CD4-positive, alpha-beta T cell (primary cell): ENCODE data around the gene ASB3. TPM values are rescaled to one million over a fixed set of nuclear protein-coding genes. Genes with fewer than 3 reads are reported as not detected.
"Not testable (repeated sequence)": the region's sequence is repeated elsewhere in the genome, so short reads cannot be mapped to it uniquely, and the experiment has no call there.

Source experiments
- ATAC-seq: fragments of 200-7000 bp; cut with Tn5 transposase; one replicate; pipeline ENCODE4 v1.10.0; 2022; ENCODE audit warnings: mild to moderate bottlenecking; ENCODE audit not compliant: poor library complexity
- CTCF ChIA-PET: fragments of 350-600 bp; sonication (Branson Sonifier 250); formaldehyde crosslinking; loops from one replicate; lab custom pipeline; 2021; ENCODE audit warnings: antibody characterized with exemption, inconsistent platforms; lab: Charles Lee
- POLR2A ChIA-PET: fragments of 350-600 bp; sonication (Branson Sonifier 250); formaldehyde crosslinking; loops from one replicate; lab custom pipeline; 2021; ENCODE audit warnings: antibody characterized with exemption, inconsistent platforms; lab: Charles Lee
- DNase-seq, 14 experiments: peaks; one replicate each; pipeline ENCODE4 v3.0.0-alpha.2; 2013 to 2020; ENCODE audit warnings: mixed read lengths in 2 of 14
- H3K27ac ChIP-seq, 2 donors: one replicate each; pipeline versions ENCODE4 v1.5.1 to v1.7.0; 2013; ENCODE audit warnings: low read length in 2 of 2, low read depth in 1 of 2, mild to moderate bottlenecking in 1 of 2
- H3K27me3 ChIP-seq, 2 experiments: 1 replicate in 1 of 2; 2 replicates in 1 of 2; pipeline versions ENCODE4 v1.6.1 to v1.7.0; 2013; ENCODE audit warnings: low read length in 2 of 2, control low read depth in 1 of 2, mild to moderate bottlenecking in 1 of 2, moderate library complexity in 1 of 2; ENCODE audit not compliant: insufficient read depth in 2 of 2, control insufficient read depth in 1 of 2
- H3K36me3 ChIP-seq: one replicate; pipeline ENCODE4 v1.6.1; 2013; ENCODE audit warnings: low read length, control low read depth; ENCODE audit not compliant: insufficient read depth
- H3K4me1 ChIP-seq: one replicate; pipeline ENCODE4 v1.6.1; 2013; ENCODE audit warnings: low read length, control low read depth; ENCODE audit not compliant: insufficient read depth
- H3K4me3 ChIP-seq: one replicate; pipeline ENCODE4 v1.5.1; 2013; ENCODE audit warnings: mild to moderate bottlenecking, low read length, moderate library complexity
- H3K9me3 ChIP-seq, 2 experiments: 1 replicate in 1 of 2; 2 replicates in 1 of 2; pipeline versions ENCODE4 v1.6.1 to v1.7.0; 2013; ENCODE audit warnings: low read length in 2 of 2, mild to moderate bottlenecking in 2 of 2, control low read depth in 1 of 2, moderate library complexity in 1 of 2; ENCODE audit not compliant: control insufficient read depth in 1 of 2, insufficient read depth in 1 of 2
- H3K27ac Mint-ChIP-seq: one replicate; pipeline ENCODE4 v1.8.0; 2020; ENCODE audit warnings: mixed read lengths
- H3K27me3 Mint-ChIP-seq: one replicate; pipeline ENCODE4 v1.8.0; 2021; ENCODE audit warnings: mixed read lengths
- H3K36me3 Mint-ChIP-seq: one replicate; pipeline ENCODE4 v1.8.0; 2021; ENCODE audit warnings: low read depth, mixed read lengths
- H3K4me1 Mint-ChIP-seq: one replicate; pipeline ENCODE4 v1.8.0; 2021; ENCODE audit warnings: low read depth, mixed read lengths
- H3K4me3 Mint-ChIP-seq: one replicate; pipeline ENCODE4 v1.8.0; 2020; ENCODE audit warnings: mild to moderate bottlenecking, mixed read lengths
- H3K9me3 Mint-ChIP-seq: one replicate; pipeline ENCODE4 v1.8.0; 2020; ENCODE audit warnings: mixed read lengths
- intact Hi-C, 2 experiments: fragments of 100-400 bp; cut with DNase I in 1 of 2; cut with micrococcal nuclease in 1 of 2; formaldehyde crosslinking; loops; one replicate each; pipeline versions ENCODE4 v1.15.1 to v1.9.0; 2023 to 2025; cut with DNase I, micrococcal nuclease
- total RNA-seq, 174 experiments: library from RNA in 2 of 174; stranded (reverse) in 2 of 174; gene quantifications; one replicate each; pipeline ENCODE4 v1.2.3 and lab custom pipeline; 2021 to 2026
- TF ChIP-seq, protein P1 (sequence below): fragments of 200-600 bp; IDR thresholded peaks from one replicate; pipeline ENCODE4 v1.8.0; 2022; ENCODE audit warnings: antibody characterized with exemption, mild to moderate bottlenecking

The ASB3 gene
- total RNA-seq, 2 experiments from 2014 or later = 31.0 to 34.3 TPM

- peaks cover 3% of the 10 kb centered on the region for H3K36me3 ChIP-seq
- ChIA-PET POLR2A (no interaction called here), CTCF (no interaction called here)
- Mint-ChIP-seq H3K4me3 (no peak overlapping the region), H3K27me3 (no peaks in the 10 kb centered on the region), H3K4me1 (no peaks in the 10 kb centered on the region), H3K27ac (no peak overlapping the region), H3K9me3 (peaks cover 4% of the 10 kb centered on the region), H3K36me3 (peaks cover 10% of the 10 kb centered on the region)
- TF ChIP-seq, protein P1, sequence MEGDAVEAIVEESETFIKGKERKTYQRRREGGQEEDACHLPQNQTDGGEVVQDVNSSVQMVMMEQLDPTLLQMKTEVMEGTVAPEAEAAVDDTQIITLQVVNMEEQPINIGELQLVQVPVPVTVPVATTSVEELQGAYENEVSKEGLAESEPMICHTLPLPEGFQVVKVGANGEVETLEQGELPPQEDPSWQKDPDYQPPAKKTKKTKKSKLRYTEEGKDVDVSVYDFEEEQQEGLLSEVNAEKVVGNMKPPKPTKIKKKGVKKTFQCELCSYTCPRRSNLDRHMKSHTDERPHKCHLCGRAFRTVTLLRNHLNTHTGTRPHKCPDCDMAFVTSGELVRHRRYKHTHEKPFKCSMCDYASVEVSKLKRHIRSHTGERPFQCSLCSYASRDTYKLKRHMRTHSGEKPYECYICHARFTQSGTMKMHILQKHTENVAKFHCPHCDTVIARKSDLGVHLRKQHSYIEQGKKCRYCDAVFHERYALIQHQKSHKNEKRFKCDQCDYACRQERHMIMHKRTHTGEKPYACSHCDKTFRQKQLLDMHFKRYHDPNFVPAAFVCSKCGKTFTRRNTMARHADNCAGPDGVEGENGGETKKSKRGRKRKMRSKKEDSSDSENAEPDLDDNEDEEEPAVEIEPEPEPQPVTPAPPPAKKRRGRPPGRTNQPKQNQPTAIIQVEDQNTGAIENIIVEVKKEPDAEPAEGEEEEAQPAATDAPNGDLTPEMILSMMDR = no peak
- no peaks in the 10 kb centered on the region for H3K4me1 ChIP-seq
- H3K4me3 ChIP-seq = no peak overlapping the region
- DNase-seq (no peak), ATAC-seq (no peak)
- H3K27me3 ChIP-seq = no peaks in the 10 kb centered on the region
- H3K27ac ChIP-seq = no peak overlapping the region
- peaks cover 0 to 4% of the 10 kb centered on the region in 2 experiments for H3K9me3 ChIP-seq
- intact Hi-C loops = no loop called here
Measured at GRCh38 chr2:53826030-53826410, 39.3 kb upstream of the ASB3 start.

GRCh38 chr2:53823639-53824038 is 36.9 kb upstream of the ASB3 start:
- POLR2A ChIA-PET, H3K36me3 ChIP-seq, H3K27me3 ChIP-seq, H3K4me1 ChIP-seq, H3K4me3 Mint-ChIP-seq, H3K4me3 ChIP-seq, ATAC-seq, H3K27me3 Mint-ChIP-seq, H3K4me1 Mint-ChIP-seq, H3K27ac Mint-ChIP-seq, H3K9me3 Mint-ChIP-seq, intact Hi-C loops, H3K9me3 ChIP-seq, H3K27ac ChIP-seq: not testable (repeated sequence)
- peaks cover 16% of the 10 kb centered on the region for H3K36me3 Mint-ChIP-seq
- peak in 3 of 14 experiments; percentile 2 to 4 (median 3) for DNase-seq
- CTCF ChIA-PET = interaction anchor here (1.2 kb wide), 1 partner anchor 10 kb away, joined by 3 read pairs; no protein-coding TSS in a partner anchor

GRCh38 chr2:53821810-53822209 is 35.1 kb upstream of the ASB3 start:
- ATAC-seq (no peak), DNase-seq (no peak)
- Mint-ChIP-seq H3K4me1 (no peaks in the 10 kb centered on the region), H3K9me3 (no peaks in the 10 kb centered on the region), H3K4me3 (no peak overlapping the region), H3K36me3 (peaks cover 31% of the 10 kb centered on the region), H3K27me3 (no peaks in the 10 kb centered on the region), H3K27ac (no peak overlapping the region)
- no peaks in the 10 kb centered on the region for H3K4me1 ChIP-seq
- TF ChIP-seq, protein P1 = no peak
- ChIA-PET POLR2A (no interaction called here), CTCF (no interaction called here)
- H3K27ac ChIP-seq = no peak overlapping the region
- H3K27me3 ChIP-seq = no peaks in the 10 kb centered on the region
- no peak overlapping the region for H3K4me3 ChIP-seq
- H3K9me3 ChIP-seq = no peaks in the 10 kb centered on the region
- H3K36me3 ChIP-seq = peaks cover 21% of the 10 kb centered on the region
- intact Hi-C loops = no loop called here

DNA sequence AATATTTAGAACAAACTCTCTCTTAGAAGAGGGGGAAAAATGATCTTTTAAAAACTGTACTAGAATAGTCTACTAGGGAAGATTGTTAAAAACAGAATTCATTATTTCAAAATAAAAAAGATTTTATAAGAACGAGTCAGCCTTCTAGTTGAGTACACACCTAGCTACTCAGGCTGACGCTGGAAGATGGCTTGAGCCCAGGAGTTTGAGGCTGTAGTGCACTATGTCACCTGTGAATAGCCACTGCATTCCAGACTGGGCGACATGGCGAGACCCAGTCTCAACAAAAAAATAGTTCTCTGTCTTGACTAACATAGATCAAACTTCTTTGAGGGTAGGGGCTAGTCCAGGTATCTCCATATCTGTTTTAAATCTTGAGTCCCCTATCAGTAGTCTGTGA is 34.0 kb upstream of the ASB3 start:
- H3K9me3 ChIP-seq = no peaks in the 10 kb centered on the region
- no peaks in the 10 kb centered on the region for H3K9me3 Mint-ChIP-seq
- ATAC-seq (no peak), DNase-seq (no peak)
- no peaks in the 10 kb centered on the region for H3K4me1 ChIP-seq
- peaks cover 42% of the 10 kb centered on the region for H3K36me3 Mint-ChIP-seq
- intact Hi-C loops = no loop called here
- H3K27me3 ChIP-seq = no peaks in the 10 kb centered on the region
- no peak overlapping the region for H3K27ac ChIP-seq
- ChIA-PET POLR2A (no interaction called here), CTCF (no interaction called here)
- H3K4me1 Mint-ChIP-seq = no peaks in the 10 kb centered on the region
- peaks cover 30% of the 10 kb centered on the region for H3K36me3 ChIP-seq
- TF ChIP-seq, protein P1 = no peak
- no peaks in the 10 kb centered on the region for H3K27me3 Mint-ChIP-seq
- no peak overlapping the region for H3K4me3 Mint-ChIP-seq
- H3K27ac Mint-ChIP-seq = no peak overlapping the region
- no peak overlapping the region for H3K4me3 ChIP-seq
